ENCODE data around the gene ALDH1B1. TPM values are rescaled to one million over a fixed set of nuclear protein-coding genes. Genes with fewer than 3 reads are reported as not detected.
A peak's percentile ranks its signal among the peaks of the same experiment; 100 is the strongest.
"Not testable (repeated sequence)": the region's sequence is repeated elsewhere in the genome, so short reads cannot be mapped to it uniquely, and the experiment has no call there.

Gene ALDH1B1
- total and polyA plus RNA-seq, 8 donors = 6.0 to 17.1 (median 10.3) TPM

DNA sequence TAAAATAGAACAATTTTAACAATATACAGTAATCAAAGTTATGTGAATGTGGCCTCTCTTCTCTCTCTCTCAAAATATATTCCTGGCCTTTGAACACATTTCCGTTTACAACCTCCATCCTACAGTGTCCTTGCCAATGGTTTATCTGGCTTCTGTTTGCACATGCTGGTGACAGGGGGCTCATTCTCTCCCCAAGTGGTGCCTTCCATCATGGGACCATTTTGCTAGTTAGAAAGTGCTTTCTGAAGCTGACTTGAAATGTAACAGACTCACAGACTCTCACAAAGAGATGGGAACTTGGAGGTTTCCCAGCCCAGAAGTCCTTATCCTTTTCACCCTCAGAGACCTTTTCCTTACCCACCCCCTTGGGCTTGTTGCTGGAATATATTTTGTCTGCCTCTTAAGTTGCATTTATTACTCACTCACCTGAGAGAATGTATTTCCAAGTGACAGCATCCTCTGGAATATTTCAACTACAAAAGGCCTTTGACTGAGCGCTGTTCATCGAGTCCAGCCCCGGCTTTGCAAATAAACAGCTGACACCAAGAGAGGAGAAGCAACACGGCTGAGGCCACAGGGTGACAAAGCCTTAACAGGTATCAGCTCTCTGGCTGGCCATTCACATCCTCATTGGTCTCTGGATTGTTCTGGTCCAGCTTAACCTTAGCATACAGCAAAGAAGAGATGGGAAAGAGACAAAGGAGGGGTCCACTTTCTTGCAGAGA lies 17.5 kb upstream of the ALDH1B1 start:
- FAIRE-seq = no peak
- intact Hi-C loops (cut with DNase I) = no loop called here

DNA sequence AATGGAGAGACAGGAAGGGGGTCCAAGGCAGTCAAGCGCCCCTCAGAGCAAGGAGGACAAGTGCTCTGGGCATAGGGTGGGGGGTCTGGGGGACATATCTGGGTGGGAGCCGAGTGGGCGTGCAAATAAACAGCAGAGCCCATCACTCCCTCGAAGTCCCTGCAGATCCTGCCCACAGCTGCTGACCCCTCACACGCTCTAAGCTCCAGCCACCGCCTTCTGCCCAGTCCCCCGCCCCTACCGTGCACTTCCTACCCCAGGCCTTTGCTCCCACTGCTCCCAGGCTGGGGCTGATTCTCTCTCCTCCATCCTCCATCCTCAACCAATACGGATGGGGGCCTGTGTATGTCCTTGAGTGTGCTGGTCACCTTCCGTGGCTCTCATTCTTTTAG lies 16.9 kb upstream of the ALDH1B1 start:
- Histone ChIP-seq H3K27ac (no peak overlapping the region), H3K4me1 (no peaks in the 10 kb centered on the region), H3K9me3 (no peaks in the 10 kb centered on the region), H3K36me3 (no peaks in the 10 kb centered on the region), H3K4me3 (no peak overlapping the region), H3K27me3 (no peaks in the 10 kb centered on the region)
- no peak for ATAC-seq
- WGBS, 2 donors = 65 to 67% methylated on average over 10 of the region's 10 CpGs
- FAIRE-seq = no peak
- TF ChIP-seq, protein P1, sequence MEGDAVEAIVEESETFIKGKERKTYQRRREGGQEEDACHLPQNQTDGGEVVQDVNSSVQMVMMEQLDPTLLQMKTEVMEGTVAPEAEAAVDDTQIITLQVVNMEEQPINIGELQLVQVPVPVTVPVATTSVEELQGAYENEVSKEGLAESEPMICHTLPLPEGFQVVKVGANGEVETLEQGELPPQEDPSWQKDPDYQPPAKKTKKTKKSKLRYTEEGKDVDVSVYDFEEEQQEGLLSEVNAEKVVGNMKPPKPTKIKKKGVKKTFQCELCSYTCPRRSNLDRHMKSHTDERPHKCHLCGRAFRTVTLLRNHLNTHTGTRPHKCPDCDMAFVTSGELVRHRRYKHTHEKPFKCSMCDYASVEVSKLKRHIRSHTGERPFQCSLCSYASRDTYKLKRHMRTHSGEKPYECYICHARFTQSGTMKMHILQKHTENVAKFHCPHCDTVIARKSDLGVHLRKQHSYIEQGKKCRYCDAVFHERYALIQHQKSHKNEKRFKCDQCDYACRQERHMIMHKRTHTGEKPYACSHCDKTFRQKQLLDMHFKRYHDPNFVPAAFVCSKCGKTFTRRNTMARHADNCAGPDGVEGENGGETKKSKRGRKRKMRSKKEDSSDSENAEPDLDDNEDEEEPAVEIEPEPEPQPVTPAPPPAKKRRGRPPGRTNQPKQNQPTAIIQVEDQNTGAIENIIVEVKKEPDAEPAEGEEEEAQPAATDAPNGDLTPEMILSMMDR (IDR thresholded peaks at IDR 0.05) = no peak
- intact Hi-C loops (cut with DNase I) = no loop called here
- no peak for DNase-seq

More for the DNA sequence above, 17.5 kb upstream of the ALDH1B1 start:
- no peak for ATAC-seq
- TF ChIP-seq, protein P1 (IDR thresholded peaks at IDR 0.05) = no peak
- Histone ChIP-seq H3K4me1 (no peaks in the 10 kb centered on the region), H3K36me3 (no peaks in the 10 kb centered on the region), H3K27me3 (no peaks in the 10 kb centered on the region), H3K4me3 (no peak overlapping the region), H3K27ac (no peak overlapping the region), H3K9me3 (no peaks in the 10 kb centered on the region)
- DNase-seq = no peak
- WGBS, 2 donors = 54 to 57% methylated on average over 5 of the region's 5 CpGs

DNA sequence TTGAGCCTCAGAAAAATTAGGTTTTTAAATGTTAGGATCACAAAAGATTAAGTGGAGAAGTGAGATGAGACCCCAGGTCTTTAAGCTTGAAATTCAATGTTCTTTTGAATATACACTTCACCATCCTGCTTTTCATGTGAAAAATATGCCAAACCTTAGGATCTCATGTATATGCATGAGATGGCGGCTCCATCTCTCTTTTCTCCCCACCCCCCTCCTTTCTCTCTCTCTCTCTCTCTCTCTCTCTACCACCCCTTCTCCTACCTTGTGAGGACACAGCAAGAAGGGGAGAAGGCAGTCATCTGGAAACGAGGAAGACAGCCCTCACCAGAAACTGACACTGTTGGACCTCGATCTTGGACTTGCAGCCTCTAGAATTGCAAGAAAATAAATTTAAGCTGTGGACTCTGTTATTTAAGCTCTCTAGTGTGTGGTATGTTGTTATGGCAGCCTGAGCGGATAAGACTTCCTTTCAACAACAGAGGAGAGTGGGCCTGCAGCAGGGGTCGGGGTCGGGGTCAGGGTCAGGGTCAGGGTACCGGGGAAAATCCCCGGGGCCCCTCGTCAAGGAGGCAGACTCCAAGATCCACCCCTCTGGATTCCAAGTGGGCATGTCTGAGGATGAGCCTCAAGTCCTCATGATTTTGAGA lies 16.4 kb upstream of the ALDH1B1 start:
- DNase-seq (no peak), FAIRE-seq (no peak), ATAC-seq (no peak)
- Histone ChIP-seq H3K4me1 (no peaks in the 10 kb centered on the region), H3K36me3 (no peaks in the 10 kb centered on the region), H3K4me3 (no peak overlapping the region), H3K27ac (no peak overlapping the region), H3K27me3 (no peaks in the 10 kb centered on the region), H3K9me3 (no peaks in the 10 kb centered on the region)
- WGBS, 2 donors = 53 to 58% methylated on average over 9 of the region's 9 CpGs
- intact Hi-C loops (cut with DNase I) = no loop called here
- TF ChIP-seq, protein P1 (IDR thresholded peaks at IDR 0.05) = no peak

DNA sequence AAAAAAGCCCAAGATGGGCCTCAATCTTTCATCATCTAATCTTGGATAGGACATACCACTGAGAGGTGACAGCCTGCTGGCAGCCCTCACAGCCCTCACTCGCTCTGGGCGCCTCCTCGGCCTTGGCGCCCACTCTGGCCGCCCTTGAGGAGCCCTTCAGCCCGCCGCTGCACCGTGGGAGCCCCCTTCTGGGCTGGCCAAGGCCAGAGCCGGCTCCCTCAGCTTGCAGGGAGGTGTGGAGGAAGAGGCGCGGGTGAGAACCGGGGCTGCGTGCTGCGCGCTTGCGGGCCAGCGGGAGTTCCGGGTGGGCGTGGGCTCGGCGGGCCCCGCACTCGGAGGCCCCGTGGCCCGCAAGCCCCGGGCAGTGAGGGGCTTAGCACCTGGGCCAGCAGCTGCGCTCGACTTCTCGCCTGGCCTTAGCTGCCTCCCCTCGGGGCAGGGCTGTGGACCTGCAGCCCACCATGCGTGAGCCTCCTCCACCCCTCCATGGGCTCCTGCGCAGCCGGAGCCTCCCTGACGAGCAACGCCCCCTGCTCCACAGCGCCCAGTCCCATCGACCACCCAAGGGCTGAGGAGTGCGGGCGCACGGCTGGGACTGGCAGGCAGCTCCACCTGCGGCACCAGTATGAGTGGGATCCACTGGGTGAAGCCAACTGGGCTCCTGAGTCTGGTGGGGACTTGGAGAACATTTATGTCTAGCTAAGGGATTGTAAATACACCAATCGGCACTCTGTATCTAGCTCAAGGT lies 15.0 kb upstream of the ALDH1B1 start:
- H3K27ac ChIP-seq; DNase-seq; intact Hi-C loops (cut with DNase I); H3K9me3 ChIP-seq; H3K36me3 ChIP-seq; H3K27me3 ChIP-seq; H3K4me1 ChIP-seq; ATAC-seq; H3K4me3 ChIP-seq; FAIRE-seq: not testable (repeated sequence)
- WGBS, 2 donors = 91 to 96% methylated on average over 32 to 42 of the region's 42 CpGs

DNA sequence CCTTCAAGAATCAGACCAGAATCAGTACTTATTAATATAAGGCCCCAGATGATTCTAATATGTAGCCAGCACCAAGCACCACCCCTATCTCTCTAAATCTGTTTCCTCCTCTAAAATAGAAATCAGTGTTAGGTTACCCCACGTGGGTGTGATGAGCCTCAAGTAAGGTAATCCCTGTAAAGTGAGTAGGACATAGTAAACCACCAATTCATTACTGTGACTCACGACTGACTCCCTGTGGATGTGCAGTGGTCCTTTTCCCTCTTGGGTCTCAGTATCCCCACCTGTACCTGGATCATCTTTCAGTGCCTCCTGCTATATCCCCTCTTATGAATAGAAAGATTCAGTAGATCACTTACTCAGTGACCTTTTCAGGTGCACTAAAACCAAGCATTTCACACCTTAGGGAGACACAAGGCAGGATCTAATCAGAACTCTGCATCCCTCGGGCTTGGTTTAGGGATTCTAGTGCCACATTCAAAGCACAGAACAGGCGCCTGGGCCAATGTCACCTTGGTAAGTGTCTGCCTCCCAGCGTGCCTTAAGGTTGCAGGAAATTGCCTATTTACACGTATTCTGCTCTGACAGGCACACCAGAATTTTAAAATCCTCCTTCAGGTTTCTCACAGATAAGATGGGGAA lies 12.2 kb upstream of the ALDH1B1 start:
- no peak overlapping the region for H3K4me3 ChIP-seq
- peak in 3 of 4 donors; percentile 22 to 32 (median 28) for ATAC-seq
- 63 to 68% methylated on average over 6 of the region's 6 CpGs for WGBS, 2 donors
- no peaks in the 10 kb centered on the region for H3K36me3 ChIP-seq
- H3K27me3 ChIP-seq = no peaks in the 10 kb centered on the region
- peak overlapping the region in 3 of 4 donors; percentile 24 to 72 (median 64) for H3K27ac ChIP-seq
- FAIRE-seq = no peak
- no peaks in the 10 kb centered on the region for H3K9me3 ChIP-seq
- DNase-seq = no peak
- TF ChIP-seq, protein P1 (IDR thresholded peaks at IDR 0.05) = no peak
- no peaks in the 10 kb centered on the region for H3K4me1 ChIP-seq
- intact Hi-C loops (cut with DNase I) = no loop called here

Measured in pancreas (tissue), 10 donors.